Esophagus squamous epithelium (tissue), 5 donors: ENCODE measurements around the gene RAB29. TPM values are rescaled to one million over a fixed set of nuclear protein-coding genes. Genes with fewer than 3 reads are reported as not detected.
"Not testable (repeated sequence)": the region's sequence is repeated elsewhere in the genome, so short reads cannot be mapped to it uniquely, and the experiment has no call there.

Experiments
- DNase-seq: peaks from one replicate; lab custom pipeline; 2025; lab: John Stamatoyannopoulos, UW
- H3K27ac ChIP-seq, 4 donors: fragments of 200-600 bp; sonication (generic); one replicate each; pipeline ENCODE4 v1.5.1; 2016 to 2019; ENCODE audit warnings: mild to moderate bottlenecking in 1 of 4
- H3K27me3 ChIP-seq, 4 donors: fragments of 200-600 bp; sonication (generic); 1 replicate in 3 of 4; 2 replicates in 1 of 4; pipeline versions ENCODE4 v1.5.1 to v1.6.0; 2017 to 2021; ENCODE audit warnings: antibody characterized with exemption in 1 of 4
- H3K36me3 ChIP-seq, 3 donors: fragments of 200-600 bp; sonication (generic); one replicate each; pipeline ENCODE4 v1.5.1; 2016 to 2019
- H3K4me1 ChIP-seq, 3 donors: fragments of 200-600 bp; sonication (generic); one replicate each; pipeline ENCODE4 v1.5.1; 2017 to 2019
- H3K4me3 ChIP-seq, 4 donors: fragments of 200-600 bp; sonication (generic); 1 replicate in 3 of 4; 2 replicates in 1 of 4; pipeline ENCODE4 v1.5.1; 2016 to 2019; ENCODE audit warnings: mild to moderate bottlenecking in 2 of 4, moderate library complexity in 1 of 4
- H3K9me3 ChIP-seq, 3 donors: fragments of 200-600 bp; sonication (generic); one replicate each; pipeline ENCODE4 v1.5.1; 2016 to 2019
- POLR2A ChIP-seq, 4 donors: fragments of 450-650 bp; IDR thresholded peaks; one replicate each; pipeline ENCODE4 v1.6.1; 2017; ENCODE audit warnings: antibody characterized with exemption in 4 of 4, mild to moderate bottlenecking in 4 of 4, moderate library complexity in 3 of 4
- WGBS, 2 donors: methylation state at CpG; one replicate each; pipeline ENCODE4 v1.1.5; 2018; 5-methylcytosine and 5-hydroxymethylcytosine counted together
- intact Hi-C: fragments of 100-400 bp; cut with DNase I; formaldehyde crosslinking; loops from one replicate; pipeline ENCODE4 v1.15.0; 2022
- total RNA-seq, 4 donors: library from RNA; depleted of rRNA; stranded (reverse); fragments of >200 nt; gene quantifications; one replicate each; pipeline ENCODE4 v1.1.0, GENCODE V29; 2016
- TF ChIP-seq, protein P1 (sequence below), 6 experiments: fragments of 450-650 bp in 4 of 6; fragments of 200-600 bp in 2 of 6; sonication (generic) in 2 of 6; IDR thresholded peaks; one replicate each; pipeline ENCODE4 v1.5.1; 2016 to 2019; ENCODE audit warnings: antibody characterized with exemption in 6 of 6, mild to moderate bottlenecking in 4 of 6, moderate library complexity in 4 of 6
- donor health status: DM: yes; HTN: yes; CAD: no.

The RAB29 gene
- total RNA-seq, 4 donors from 2014 or later, result 3.0 to 19.3 (median 7.0) TPM

DNA sequence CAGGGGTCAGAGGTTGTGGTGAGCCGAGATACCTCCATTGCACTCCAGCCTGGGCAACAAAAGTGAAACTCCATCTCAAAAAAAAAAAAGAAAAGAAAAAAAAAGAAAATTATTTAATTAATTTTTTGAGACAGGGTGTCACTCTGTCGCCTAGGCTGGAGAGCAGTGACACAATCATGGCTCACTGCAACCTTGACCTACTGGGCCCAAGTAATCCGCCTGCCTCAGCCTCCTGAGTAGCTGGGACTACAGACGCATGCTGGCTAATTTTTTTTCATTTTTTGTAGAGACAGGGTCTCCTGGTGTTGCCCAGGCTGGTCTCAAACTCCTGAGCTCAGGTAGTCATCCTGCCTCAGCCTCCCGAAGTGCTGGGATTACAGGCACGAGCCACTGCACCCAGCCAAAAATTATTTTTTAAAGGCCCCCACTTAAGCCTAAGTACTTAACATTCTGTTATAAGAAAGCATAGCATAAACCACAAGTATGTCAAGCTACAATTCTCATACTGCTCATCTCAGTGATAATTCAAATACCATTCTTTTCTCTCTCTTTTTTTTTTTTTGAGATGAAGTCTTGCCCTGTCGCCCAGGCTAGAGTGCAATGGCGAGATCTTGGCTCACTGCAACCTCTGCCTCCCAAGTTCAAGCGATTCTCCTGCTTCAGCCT lies 45.2 kb downstream of the RAB29 start:
- no peak overlapping the region for H3K4me3 ChIP-seq
- peaks cover 0 to 15% (median 0%) of the 10 kb centered on the region in 3 donors for H3K4me1 ChIP-seq
- no peak for DNase-seq
- peaks cover 0 to 42% (median 17%) of the 10 kb centered on the region in 3 donors for H3K36me3 ChIP-seq
- H3K27me3 ChIP-seq, result no peaks in the 10 kb centered on the region
- H3K9me3 ChIP-seq, result no peaks in the 10 kb centered on the region
- WGBS, 2 donors, result 90 to 93% methylated on average over 8 to 9 of the region's 9 CpGs
- TF ChIP-seq, protein P1, sequence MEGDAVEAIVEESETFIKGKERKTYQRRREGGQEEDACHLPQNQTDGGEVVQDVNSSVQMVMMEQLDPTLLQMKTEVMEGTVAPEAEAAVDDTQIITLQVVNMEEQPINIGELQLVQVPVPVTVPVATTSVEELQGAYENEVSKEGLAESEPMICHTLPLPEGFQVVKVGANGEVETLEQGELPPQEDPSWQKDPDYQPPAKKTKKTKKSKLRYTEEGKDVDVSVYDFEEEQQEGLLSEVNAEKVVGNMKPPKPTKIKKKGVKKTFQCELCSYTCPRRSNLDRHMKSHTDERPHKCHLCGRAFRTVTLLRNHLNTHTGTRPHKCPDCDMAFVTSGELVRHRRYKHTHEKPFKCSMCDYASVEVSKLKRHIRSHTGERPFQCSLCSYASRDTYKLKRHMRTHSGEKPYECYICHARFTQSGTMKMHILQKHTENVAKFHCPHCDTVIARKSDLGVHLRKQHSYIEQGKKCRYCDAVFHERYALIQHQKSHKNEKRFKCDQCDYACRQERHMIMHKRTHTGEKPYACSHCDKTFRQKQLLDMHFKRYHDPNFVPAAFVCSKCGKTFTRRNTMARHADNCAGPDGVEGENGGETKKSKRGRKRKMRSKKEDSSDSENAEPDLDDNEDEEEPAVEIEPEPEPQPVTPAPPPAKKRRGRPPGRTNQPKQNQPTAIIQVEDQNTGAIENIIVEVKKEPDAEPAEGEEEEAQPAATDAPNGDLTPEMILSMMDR (IDR thresholded peaks at IDR 0.05), result no peak
- TF ChIP-seq POLR2A (IDR thresholded peaks at IDR 0.05), result no peak
- intact Hi-C loops, result no loop called here
- H3K27ac ChIP-seq, result no peak overlapping the region

DNA sequence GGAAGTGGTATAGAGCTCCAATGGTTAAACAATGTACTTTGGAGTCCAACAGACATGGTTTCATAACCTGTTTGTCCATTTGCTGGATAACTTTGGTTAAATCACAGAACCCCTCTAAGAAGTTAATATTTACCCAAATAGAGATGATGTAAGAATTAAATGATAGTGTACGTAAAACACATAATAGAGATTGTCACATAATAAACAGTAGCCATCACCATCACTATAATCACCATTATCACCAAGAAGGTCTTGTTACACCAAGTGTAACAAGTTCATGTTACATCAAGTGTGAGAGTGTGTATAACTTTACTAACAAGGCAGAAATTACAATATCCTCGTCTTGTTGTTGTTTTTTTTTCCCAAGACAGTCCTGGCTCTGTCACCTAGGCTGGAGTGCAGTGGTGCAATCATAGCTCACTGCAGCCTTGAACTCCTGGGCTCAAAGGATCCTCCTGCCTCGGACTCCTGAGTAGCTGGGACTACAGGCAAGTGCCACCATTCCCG lies 48.6 kb downstream of the RAB29 start:
- no peak for DNase-seq
- intact Hi-C loops, result no loop called here
- Histone ChIP-seq H3K4me1 (no peaks in the 10 kb centered on the region), H3K27me3 (no peaks in the 10 kb centered on the region), H3K9me3 (no peaks in the 10 kb centered on the region), H3K4me3 (no peak overlapping the region), H3K36me3 (peaks cover 0 to 72% (median 24%) of the 10 kb centered on the region in 3 donors), H3K27ac (no peak overlapping the region)
- WGBS, 2 donors, result 84 to 93% methylated on average over 4 of the region's 4 CpGs
- TF ChIP-seq, protein P1 (IDR thresholded peaks at IDR 0.05), result no peak
- no peak for TF ChIP-seq POLR2A (IDR thresholded peaks at IDR 0.05)

DNA sequence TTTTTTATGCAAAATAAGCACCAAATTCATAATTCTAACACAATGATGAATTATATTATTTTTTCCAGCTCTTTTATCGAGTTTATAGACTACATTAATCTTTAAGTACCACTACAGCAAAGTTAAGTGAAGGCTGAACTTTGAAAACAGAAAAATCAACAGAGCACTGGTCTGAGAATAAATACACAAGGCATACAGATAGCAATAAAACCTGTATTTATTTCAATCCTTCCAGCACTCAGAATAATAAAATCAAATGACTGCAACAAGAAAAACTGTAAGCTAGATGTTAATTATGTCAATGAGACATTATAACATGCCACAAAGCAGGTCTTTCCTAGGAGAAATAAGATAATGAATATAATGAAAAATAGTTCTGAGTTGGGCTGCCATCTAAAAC lies 49.8 kb downstream of the RAB29 start:
- TF ChIP-seq, protein P1 (IDR thresholded peaks at IDR 0.05), result no peak
- no peak for TF ChIP-seq POLR2A (IDR thresholded peaks at IDR 0.05)
- DNase-seq, result no peak
- Histone ChIP-seq H3K27me3 (no peaks in the 10 kb centered on the region), H3K4me3 (no peak overlapping the region), H3K4me1 (no peaks in the 10 kb centered on the region), H3K36me3 (peaks cover 0 to 79% (median 24%) of the 10 kb centered on the region in 3 donors), H3K27ac (no peak overlapping the region), H3K9me3 (no peaks in the 10 kb centered on the region)
- intact Hi-C loops, result no loop called here
- 80 to 95% methylated on average over 1 of the region's 1 CpG for WGBS, 2 donors

DNA sequence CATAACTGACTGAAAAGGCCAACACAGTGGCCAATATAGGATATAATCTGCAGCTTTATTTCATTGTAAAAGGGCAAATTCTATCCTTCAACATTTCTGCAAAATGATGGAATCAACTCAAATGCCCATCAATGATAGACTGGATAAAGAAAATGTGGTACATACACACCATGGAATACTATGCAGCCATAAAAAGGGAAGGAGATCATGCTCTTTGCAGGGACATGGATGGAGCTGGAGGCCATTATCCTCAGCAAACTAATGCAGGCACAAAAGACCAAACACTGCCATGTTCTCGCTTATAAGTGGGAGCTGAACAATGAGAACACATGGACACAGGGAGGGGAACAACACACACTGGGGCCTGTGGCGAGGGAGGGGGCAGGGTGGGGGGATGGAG lies 54.5 kb downstream of the RAB29 start:
- intact Hi-C loops, H3K27ac ChIP-seq: not testable (repeated sequence)
- peaks cover 0 to 98% (median 29%) of the 10 kb centered on the region in 3 donors for H3K36me3 ChIP-seq

DNA sequence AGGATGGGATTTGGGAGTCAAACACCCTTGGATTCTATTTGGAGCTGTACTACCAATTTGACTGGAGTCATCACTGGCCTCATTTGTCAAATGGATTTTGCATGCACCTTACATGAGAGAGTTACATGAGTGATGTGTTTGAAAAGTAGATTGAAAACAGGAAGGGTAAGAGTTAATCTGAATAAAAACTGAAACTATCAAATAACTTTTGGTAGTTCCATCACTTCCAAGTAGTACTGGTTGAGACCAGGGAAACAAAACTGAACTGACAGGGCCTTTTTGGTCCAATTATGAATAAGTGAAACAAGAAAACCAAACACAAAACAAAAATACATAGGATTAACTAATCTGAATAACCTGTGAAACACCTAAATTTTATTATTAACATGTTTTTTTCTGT lies 55.5 kb downstream of the RAB29 start:
- intact Hi-C loops, result no loop called here
- H3K36me3 ChIP-seq, result peaks cover 0 to 99% (median 26%) of the 10 kb centered on the region in 3 donors
- H3K27ac ChIP-seq, result no peak overlapping the region
- H3K27me3 ChIP-seq, result no peaks in the 10 kb centered on the region
- no peak overlapping the region for H3K4me3 ChIP-seq
- no peaks in the 10 kb centered on the region for H3K4me1 ChIP-seq
- no peak for DNase-seq
- TF ChIP-seq, protein P1 (IDR thresholded peaks at IDR 0.05), result no peak
- no peak for TF ChIP-seq POLR2A (IDR thresholded peaks at IDR 0.05)
- no peaks in the 10 kb centered on the region for H3K9me3 ChIP-seq

More for the DNA sequence above, 54.5 kb downstream of the RAB29 start:
- H3K4me3 ChIP-seq, H3K4me1 ChIP-seq, H3K9me3 ChIP-seq, DNase-seq, H3K27me3 ChIP-seq: not testable (repeated sequence)
- 96 to 100% methylated on average over 1 to 2 of the region's 2 CpGs for WGBS, 2 donors
